HepG2 (cell line): ENCODE data around the gene ADCY9. TPM values are rescaled to one million over a fixed set of nuclear protein-coding genes. Genes with fewer than 3 reads are reported as not detected.

ENCODE experiments used
- ATF4 ChIP-seq, 2 experiments: fragments of 450-650 bp in 1 of 2; sonication (generic) in 1 of 2; formaldehyde crosslinking; IDR thresholded peaks; 2 replicates each; pipeline versions ENCODE4 v1.5.0 to v1.8.0; 2020 to 2022; ENCODE audit warnings: mild to moderate bottlenecking in 1 of 2, missing genetic modification reagents in 1 of 2
- CCDC6 ChIP-seq: sonication (generic); formaldehyde crosslinking; IDR thresholded peaks from 2 replicates; pipeline ENCODE4 v1.8.1; 2022; ENCODE audit warnings: mild to moderate bottlenecking, missing genetic modification reagents, moderate library complexity
- ETV6 ChIP-seq: sonication (generic); formaldehyde crosslinking; conservative IDR thresholded peaks from 2 replicates; pipeline ENCODE4 v1.4.0; 2020; ENCODE audit warnings: missing genetic modification reagents
- GLI4 ChIP-seq: sonication (generic); formaldehyde crosslinking; IDR thresholded peaks from 2 replicates; pipeline ENCODE4 v1.5.1; 2020; ENCODE audit warnings: missing genetic modification reagents, mild to moderate bottlenecking, moderate library complexity, borderline replicate concordance
- MEIS1 ChIP-seq: sonication (generic); formaldehyde crosslinking; IDR thresholded peaks from 2 replicates; pipeline ENCODE4 v1.9.0; 2021; ENCODE audit warnings: mild to moderate bottlenecking, missing genetic modification reagents, moderate library complexity, borderline replicate concordance
- MYC ChIP-seq: sonication (generic); formaldehyde crosslinking; IDR thresholded peaks from 2 replicates; pipeline ENCODE4 v1.9.0; 2021; ENCODE audit warnings: missing genetic modification reagents, borderline replicate concordance
- NFE2L2 ChIP-seq: fragments of 150-350 bp; IDR thresholded peaks from 2 replicates; pipeline ENCODE4 v1.6.1; 2014; ENCODE audit warnings: low read length
- NR2F2 ChIP-seq: IDR thresholded peaks from 2 replicates; pipeline ENCODE4 v1.6.1; 2012; ENCODE audit warnings: low read depth, inconsistent platforms, borderline replicate concordance
- NR3C1 ChIP-seq: sonication (generic); formaldehyde crosslinking; IDR thresholded peaks from 2 replicates; pipeline ENCODE4 v1.4.0; 2020; ENCODE audit warnings: missing genetic modification reagents
- SMAD1 ChIP-seq: sonication (generic); formaldehyde crosslinking; IDR thresholded peaks from 2 replicates; pipeline ENCODE4 v1.4.0; 2020; ENCODE audit warnings: missing genetic modification reagents, low read depth, mild to moderate bottlenecking, borderline replicate concordance
- SMAD9 ChIP-seq: sonication (generic); formaldehyde crosslinking; IDR thresholded peaks from 2 replicates; pipeline ENCODE4 v1.5.1; 2020; ENCODE audit warnings: mild to moderate bottlenecking, missing genetic modification reagents
- SP140L ChIP-seq: sonication (generic); formaldehyde crosslinking; IDR thresholded peaks from 2 replicates; pipeline ENCODE4 v1.4.0; 2020; ENCODE audit warnings: missing genetic modification reagents, borderline replicate concordance
- ZNF430 ChIP-seq: sonication (generic); formaldehyde crosslinking; IDR thresholded peaks from 2 replicates; pipeline ENCODE4 v1.9.0; 2021; ENCODE audit warnings: mild to moderate bottlenecking, missing genetic modification reagents
- ZNF576 ChIP-seq: sonication (generic); formaldehyde crosslinking; IDR thresholded peaks from 2 replicates; pipeline ENCODE4 v1.4.0; 2020; ENCODE audit warnings: mild to moderate bottlenecking, missing genetic modification reagents
- polyA plus RNA-seq, 8 experiments: library from polyadenylated mRNA; depleted of rRNA in 3 of 8; stranded (reverse) in 7 of 8; unstranded in 1 of 8; fragments of >200 nt; fragmentation: Illumina TruSeq in 4 of 8; extraction: Trizol in 4 of 8; gene quantifications; 2 replicates each; pipeline versions ENCODE4 v1.2.1 to v1.2.3, GENCODE V29; 2011 to 2016; ENCODE audit warnings: low read depth in 4 of 8, missing spikeins in 1 of 8, mixed read lengths in 1 of 8; ENCODE audit not compliant: insufficient read depth in 1 of 8
- total RNA-seq, 5 experiments: library from RNA; depleted of rRNA; stranded (reverse); fragments of >200 nt; fragmentation: Illumina TruSeq; extraction: Trizol; gene quantifications; 2 replicates each; pipeline ENCODE4 v1.2.3, GENCODE V29; 2016; ENCODE audit warnings: low read depth in 1 of 5
- TF ChIP-seq, protein P1 (sequence below), 2 experiments: sonication (generic) in 1 of 2; formaldehyde crosslinking in 1 of 2; IDR thresholded peaks; 2 replicates each; pipeline versions ENCODE4 v1.6.1 to v1.9.0; 2014 to 2022; ENCODE audit warnings: antibody characterized with exemption in 1 of 2, borderline replicate concordance in 1 of 2, inconsistent platforms in 1 of 2, low read depth in 1 of 2, missing genetic modification reagents in 1 of 2
- TF ChIP-seq, protein P2 (sequence below): IDR thresholded peaks from 2 replicates; pipeline ENCODE4 v1.6.1; 2016; ENCODE audit warnings: low read depth

The ADCY9 gene
- total and polyA plus RNA-seq, 2 of the 13 experiments (the other 11 are each of a cell fraction or from before 2014, with no cell fraction given) = 11.2 to 13.9 TPM

DNA sequence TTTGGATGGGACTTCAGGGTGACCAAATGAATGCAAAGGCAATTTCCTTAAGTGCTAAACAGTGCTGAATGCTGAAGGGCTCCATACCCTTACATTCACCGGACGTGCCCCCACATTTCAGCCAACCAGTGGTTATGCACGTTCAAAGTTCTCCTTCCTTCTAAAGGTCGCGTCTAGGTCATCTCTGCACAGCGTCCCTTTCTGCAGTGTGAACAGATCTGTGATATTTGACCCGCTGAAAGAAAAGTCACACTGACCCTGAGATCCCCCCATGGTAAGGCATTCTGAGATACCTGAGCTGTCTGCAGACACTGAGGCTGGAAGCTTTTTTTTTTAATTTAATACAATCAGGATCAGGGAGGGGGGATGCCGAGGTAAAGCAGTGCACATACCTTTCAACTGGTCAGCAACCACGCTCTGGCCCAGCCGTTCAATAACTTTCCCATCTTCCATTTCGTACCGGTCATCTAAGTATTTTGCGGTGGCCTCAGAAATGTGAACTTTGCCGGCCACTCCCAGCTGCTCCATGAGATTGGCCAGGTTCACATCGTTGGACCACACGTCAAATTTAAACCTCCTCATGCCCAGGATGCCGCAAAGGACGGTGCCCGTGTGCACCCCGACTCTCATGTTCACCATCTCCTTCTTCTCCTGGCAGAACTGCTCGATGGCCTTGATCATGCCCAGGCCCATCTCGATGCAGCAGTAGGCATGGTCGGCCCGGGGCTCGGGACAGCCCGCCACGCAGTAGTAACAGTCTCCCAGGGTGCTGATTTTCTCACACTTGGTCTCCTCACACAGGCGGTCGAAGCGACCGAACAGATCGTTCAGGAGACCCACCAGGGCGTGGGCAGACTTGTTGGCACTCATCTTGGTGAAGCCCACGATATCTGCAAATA, 2.6 kb downstream of the ADCY9 start (continued):
- TF ChIP-seq, protein P1, sequence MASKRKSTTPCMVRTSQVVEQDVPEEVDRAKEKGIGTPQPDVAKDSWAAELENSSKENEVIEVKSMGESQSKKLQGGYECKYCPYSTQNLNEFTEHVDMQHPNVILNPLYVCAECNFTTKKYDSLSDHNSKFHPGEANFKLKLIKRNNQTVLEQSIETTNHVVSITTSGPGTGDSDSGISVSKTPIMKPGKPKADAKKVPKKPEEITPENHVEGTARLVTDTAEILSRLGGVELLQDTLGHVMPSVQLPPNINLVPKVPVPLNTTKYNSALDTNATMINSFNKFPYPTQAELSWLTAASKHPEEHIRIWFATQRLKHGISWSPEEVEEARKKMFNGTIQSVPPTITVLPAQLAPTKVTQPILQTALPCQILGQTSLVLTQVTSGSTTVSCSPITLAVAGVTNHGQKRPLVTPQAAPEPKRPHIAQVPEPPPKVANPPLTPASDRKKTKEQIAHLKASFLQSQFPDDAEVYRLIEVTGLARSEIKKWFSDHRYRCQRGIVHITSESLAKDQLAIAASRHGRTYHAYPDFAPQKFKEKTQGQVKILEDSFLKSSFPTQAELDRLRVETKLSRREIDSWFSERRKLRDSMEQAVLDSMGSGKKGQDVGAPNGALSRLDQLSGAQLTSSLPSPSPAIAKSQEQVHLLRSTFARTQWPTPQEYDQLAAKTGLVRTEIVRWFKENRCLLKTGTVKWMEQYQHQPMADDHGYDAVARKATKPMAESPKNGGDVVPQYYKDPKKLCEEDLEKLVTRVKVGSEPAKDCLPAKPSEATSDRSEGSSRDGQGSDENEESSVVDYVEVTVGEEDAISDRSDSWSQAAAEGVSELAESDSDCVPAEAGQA (IDR thresholded peaks at IDR 0.05; ENCODE audit: low read depth) = no peak
- TF ChIP-seq, protein P1 (CRISPR knock-in tag; IDR thresholded peaks at IDR 0.05; ENCODE audit: borderline replicate concordance) = no peak
- TF ChIP-seq NR3C1 (CRISPR knock-in tag) (no peak), NFE2L2 (no peak), SMAD9 (CRISPR knock-in tag) (no peak), ZNF576 (CRISPR knock-in tag) (no peak), MYC (CRISPR knock-in tag) (peak; percentile 50; the same call in 1 of the 2 replicates), ZNF430 (CRISPR knock-in tag) (no peak), MEIS1 (CRISPR knock-in tag) (no peak), ATF4 (CRISPR knock-in tag; IDR thresholded peaks at IDR 0.05) (no peak), NR2F2 (peak; percentile 77; the same call in 1 of the 2 replicates), CCDC6 (no peak), GLI4 (CRISPR knock-in tag) (peak; percentile 34; the same call in 1 of the 2 replicates), ETV6 (no peak), SP140L (CRISPR knock-in tag) (no peak), SMAD1 (no peak)
- TF ChIP-seq, protein P2, sequence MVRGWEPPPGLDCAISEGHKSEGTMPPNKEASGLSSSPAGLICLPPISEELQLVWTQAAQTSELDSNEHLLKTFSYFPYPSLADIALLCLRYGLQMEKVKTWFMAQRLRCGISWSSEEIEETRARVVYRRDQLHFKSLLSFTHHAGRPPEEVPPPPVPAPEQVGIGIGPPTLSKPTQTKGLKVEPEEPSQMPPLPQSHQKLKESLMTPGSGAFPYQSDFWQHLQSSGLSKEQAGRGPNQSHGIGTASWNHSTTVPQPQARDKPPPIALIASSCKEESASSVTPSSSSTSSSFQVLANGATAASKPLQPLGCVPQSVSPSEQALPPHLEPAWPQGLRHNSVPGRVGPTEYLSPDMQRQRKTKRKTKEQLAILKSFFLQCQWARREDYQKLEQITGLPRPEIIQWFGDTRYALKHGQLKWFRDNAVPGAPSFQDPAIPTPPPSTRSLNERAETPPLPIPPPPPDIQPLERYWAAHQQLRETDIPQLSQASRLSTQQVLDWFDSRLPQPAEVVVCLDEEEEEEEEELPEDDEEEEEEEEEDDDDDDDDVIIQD (CRISPR knock-in tag) = no peak
